IPS-NIHi11 (cell line): ENCODE data around the gene PCK2.

Experiments used
- DNase-seq: peaks from one replicate; pipeline ENCODE4 v3.0.0; 2012; ENCODE audit warnings: mixed read lengths, low spot score

Gene PCK2

DNA sequence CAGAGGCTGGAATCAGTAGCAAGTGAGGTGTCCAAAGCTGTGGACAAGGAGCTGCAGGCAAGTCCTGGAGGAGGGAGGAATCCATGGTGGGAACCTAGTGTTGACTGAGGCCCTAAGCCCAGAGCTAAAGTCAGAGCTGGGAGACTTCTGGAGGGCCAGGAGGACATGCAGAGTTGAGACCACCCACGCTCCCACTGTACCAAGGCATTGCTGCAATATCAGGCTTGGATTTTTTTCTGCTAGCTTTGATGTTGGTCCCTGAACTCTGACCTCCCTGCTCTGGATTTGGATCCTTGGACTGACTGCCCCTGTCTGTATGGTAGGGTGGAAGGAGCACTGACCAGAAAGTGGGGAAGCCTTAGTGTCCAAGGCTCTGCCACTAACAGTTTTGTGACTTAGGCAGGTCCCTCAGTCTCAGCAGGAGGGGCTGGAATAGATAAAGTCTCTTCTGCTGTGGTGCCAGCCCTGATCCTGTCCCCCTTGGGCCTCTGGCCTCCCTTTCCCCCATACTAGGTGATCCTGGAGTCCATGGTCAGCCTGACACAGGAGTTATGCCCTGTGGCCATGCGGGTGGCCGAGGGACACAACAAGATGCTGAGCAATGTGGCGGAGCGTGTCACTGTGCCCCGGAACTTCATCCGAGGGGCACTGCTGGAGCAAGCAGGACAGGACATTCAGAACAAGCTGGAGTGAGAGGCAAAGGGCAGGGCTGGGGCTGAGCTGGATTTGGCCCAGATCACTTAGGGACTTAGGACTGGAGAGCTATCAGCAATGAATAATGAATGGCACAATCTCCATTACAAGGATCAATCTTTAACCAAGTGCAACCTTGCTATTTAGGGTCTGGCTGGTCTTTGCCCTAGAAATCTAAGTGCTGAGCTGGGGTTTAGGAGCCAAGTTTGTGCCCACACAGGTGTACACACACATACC is 32.9 kb upstream of the PCK2 start:
- no peak for DNase-seq

GRCh38 chr14:24062216-24062980 is 31.7 kb upstream of the PCK2 start:
- DNase-seq: no peak

DNA sequence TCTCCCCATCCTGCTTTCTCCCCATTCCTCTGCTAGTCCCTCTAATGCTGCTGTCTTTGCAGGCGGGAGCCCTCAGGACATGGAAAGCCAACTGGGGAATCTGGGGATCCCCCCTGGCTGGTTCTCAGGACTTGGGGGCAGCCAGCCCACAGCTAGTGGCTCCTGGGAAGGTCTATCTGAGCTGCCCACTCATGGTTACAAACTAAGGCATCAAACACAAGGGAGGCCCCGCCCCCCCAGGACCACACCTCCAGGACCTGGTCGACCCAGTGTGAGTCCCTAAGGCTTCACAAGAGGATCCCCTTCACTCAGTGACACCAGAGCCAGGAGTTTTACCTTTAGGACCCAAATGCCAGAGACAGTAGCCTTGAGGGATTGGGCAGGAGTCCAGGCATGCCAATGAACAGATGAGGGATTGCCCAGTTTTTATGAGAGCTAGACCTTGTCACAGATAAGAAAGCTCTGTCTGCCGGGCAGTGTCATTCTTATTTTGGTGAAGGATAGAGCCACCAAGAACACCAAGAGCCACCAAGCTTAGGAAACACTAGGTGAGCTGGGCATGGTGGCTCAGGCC is 30.8 kb upstream of the PCK2 start:
- no peak for DNase-seq

GRCh38 chr14:24064091-24064795 is 29.9 kb upstream of the PCK2 start:
- no peak for DNase-seq

DNA sequence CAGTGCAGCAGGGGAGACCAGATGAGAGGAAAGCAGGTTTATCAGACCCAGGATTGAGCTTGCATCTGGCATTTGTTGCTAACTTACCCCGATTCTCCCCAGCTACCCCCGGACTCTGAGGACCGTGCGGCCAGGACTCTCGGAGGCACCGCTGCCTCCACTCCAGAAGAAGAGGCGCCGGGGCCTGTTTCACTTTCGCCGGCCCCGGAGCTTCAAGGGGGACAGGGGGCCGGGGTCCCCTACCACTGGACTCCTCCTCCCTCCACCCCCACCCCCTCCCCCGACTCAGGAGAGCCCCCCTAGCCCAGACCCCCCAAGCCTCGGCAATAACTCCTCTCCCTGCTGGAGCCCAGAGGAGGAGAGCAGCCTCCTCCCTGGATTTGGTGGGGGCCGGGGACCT is 29.3 kb upstream of the PCK2 start:
- no peak for DNase-seq

DNA sequence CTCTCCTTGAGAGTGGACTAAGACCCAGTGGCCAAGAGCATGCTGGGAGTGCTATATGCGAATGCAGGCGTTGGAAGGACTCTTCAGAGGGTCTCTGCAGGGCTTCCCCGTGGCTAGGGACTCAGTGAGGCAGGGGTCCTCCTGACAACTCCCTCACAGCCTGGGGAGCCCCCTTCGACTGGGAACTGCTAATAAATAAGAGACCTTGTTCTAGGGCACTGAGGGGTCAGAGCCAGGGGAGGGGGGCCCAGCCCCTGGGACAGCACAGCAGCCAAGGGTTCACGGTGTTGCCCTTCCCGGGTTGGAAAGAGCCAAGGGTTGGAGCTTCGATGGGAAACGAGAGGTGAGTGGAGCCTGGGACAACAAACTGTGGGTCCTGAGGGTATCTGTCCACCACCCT is 28.7 kb upstream of the PCK2 start:
- no peak for DNase-seq

DNA sequence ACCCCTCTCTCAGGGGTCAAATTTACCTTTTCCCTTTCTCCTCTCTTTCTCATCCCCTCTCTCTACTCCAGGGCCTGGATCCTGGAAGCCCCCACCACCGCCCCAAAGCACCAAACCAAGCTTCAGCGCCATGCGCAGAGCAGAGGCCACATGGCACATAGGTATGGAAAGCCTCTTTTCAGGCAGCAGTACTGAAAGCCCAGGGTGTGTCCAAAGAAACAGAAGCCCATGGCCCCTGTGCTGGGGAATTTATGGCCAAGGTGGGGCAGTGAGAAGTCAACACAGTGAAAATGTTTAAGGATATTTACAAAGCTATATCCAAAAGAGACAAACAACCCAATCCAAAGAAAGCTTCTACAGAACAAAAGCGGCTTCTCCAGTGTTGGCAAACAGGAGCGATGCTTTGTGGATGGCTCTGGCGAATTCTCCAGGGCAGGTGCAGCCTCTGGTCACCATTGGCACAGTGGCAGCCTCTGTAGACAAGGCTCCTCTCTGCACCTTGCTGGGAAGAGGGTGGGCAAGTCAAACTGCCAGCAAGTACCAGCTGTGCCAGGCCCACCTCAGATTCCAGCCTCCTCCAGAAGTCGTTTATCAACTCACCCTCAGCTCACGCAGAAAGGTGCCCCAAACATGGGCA is 27.5 kb upstream of the PCK2 start:
- no peak for DNase-seq

- DNase-seq: no peak
These were observed 26.7 kb upstream of the PCK2 start for GRCh38 chr14:24067133-24068082.

GRCh38 chr14:24068711-24069410 is 25.2 kb upstream of the PCK2 start:
- no peak for DNase-seq

DNA sequence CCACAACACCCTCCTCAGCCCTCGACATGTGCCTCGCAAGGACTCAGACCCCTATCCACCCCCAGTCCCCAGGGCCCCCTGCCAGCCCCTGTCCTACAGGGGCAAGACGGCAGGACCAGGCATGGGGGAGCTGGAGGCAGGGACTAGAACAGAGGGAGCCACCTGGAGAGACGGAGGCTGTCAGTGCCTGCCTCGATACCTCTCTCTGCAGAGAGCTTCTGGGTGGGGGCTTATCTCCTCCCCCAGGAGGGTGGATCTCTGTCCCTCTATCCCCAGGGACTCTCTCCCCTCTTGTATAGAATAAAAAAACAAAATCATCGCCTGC is 24.7 kb upstream of the PCK2 start:
- no peak for DNase-seq

- no peak for DNase-seq
These were observed 23.6 kb upstream of the PCK2 start for GRCh38 chr14:24070285-24071143.

DNA sequence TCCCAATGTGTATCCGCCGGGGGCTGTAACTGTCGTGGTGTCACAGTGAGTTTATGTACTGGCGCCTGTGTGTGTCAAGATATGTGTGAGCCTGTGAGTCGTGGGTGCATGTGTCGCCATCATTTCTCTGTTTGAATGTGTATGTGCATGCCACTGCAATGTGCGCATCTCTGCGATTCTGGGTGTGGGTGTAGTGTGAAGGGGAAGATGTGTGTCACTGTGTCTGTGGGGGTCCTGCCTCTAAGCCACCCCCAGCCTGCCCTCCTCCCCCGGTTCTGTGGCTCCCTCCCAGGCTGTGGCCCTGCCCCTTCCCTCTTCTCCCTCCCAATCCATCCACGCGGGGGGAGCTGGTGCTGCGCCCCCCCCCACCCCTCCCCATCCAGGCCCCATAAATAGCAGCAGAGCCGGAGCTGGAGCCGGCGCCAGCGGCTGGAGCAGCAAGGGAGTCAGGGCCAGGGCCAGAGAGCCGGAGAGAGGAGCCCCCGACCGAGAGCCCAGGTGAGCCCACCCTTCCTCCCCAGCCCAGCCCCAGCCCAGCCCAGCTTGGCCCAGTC is 22.9 kb upstream of the PCK2 start, which contains the start of gene CPNE6:
Gene CPNE6 (plus strand): TSS at position 419 of the 554 bp plus-strand sequence. CDS start 1,375 bp downstream, outside the sequence.
- no peak for DNase-seq

GRCh38 chr14:24071836-24072430 is 22.2 kb upstream of the PCK2 start:
- no peak for DNase-seq

DNA sequence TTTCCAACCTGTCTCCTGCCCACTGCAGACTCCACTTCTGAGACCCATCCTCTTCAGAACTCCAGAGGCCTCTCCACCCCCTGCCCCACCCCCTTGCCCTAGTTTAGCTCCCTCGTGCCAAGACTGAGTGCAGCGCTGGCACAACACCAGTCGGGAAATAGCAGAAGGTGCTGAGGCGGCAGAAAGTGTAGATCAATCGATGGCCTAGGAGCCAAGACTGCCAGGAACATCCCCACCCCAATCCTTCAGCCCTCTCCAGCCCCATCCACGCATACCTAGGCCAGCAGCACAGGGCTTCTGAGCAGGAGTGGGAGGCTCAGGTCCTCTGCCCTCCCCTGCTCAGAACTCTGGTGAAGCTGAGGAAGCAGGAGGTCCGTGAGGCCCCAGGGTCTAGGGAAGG is 21.7 kb upstream of the PCK2 start:
- DNase-seq: no peak

- DNase-seq: no peak
These were observed 20.9 kb upstream of the PCK2 start for GRCh38 chr14:24072881-24073877.

DNA sequence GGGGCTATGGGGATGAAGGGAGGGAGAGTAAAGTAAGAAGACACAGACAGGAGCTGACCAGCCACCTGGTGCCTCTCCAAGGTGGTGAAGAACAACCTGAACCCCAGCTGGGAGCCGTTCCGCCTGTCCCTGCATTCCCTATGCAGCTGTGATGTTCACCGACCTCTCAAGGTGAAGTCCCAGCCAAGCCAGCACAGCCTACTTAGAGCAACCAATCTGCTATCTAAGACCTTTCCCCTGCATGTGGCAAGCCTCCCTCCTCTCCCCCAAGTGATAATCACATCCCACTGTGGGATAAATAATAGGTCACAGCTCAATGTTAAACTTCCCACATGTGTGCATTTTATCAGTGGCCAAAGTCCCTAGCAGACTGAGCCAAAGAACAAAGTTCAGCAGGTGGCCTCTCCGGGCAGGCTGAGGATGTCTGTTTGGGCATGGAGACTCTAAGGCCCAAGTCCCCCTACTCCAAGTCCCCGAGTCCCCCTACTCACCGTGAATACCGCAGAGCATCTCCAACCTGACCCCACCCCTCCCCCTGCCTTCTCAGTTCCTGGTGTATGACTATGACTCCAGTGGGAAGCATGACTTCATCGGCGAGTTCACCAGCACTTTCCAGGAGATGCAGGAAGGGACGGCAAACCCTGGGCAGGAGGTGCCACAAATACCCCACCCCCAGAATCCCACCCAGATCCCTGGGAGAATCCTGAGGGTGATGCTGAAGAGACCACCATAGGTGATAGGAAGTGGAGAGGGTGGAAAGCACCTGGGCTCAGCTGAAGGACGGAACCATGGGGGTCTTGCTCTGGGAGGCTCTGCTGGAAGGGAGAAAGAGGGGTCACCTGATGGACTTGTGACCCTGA is 19.3 kb upstream of the PCK2 start:
- no peak for DNase-seq
